H9 (cell line): Measurements from ENCODE around the gene SRPX. TPM values are rescaled to one million over a fixed set of nuclear protein-coding genes. Genes with fewer than 3 reads are reported as not detected.

ENCODE experiments used
- DNase-seq: peaks from one replicate; pipeline ENCODE4 v3.0.0-alpha.2; 2017
- H2AFZ ChIP-seq: one replicate; pipeline ENCODE4 v1.6.1; 2013; ENCODE audit warnings: mild to moderate bottlenecking, low read length, control low read depth, moderate library complexity
- H2AK5ac ChIP-seq: 2 replicates; pipeline ENCODE4 v1.6.1; 2013; ENCODE audit warnings: low read length, control low read depth, mixed read lengths; ENCODE audit not compliant: insufficient read length
- H2BK120ac ChIP-seq: one replicate; pipeline ENCODE4 v1.6.1; 2013; ENCODE audit warnings: low read depth, mild to moderate bottlenecking, low read length, control low read depth, inconsistent platforms; ENCODE audit not compliant: poor library complexity, severe bottlenecking
- H2BK12ac ChIP-seq: 2 replicates; pipeline ENCODE4 v1.6.1; 2013; ENCODE audit warnings: low read length, control low read depth, mixed read lengths, low read depth; ENCODE audit not compliant: insufficient read length
- H2BK15ac ChIP-seq: 2 replicates; pipeline ENCODE4 v1.6.1; 2013; ENCODE audit warnings: low read depth, low read length, control low read depth
- H2BK20ac ChIP-seq: one replicate; pipeline ENCODE4 v1.6.1; 2013; ENCODE audit warnings: low read depth, mild to moderate bottlenecking, low read length, control low read depth, inconsistent platforms; ENCODE audit not compliant: poor library complexity, severe bottlenecking
- H2BK5ac ChIP-seq: 2 replicates; pipeline ENCODE4 v1.6.1; 2013; ENCODE audit warnings: low read length, control low read depth, mixed read lengths; ENCODE audit not compliant: insufficient read length
- H3K14ac ChIP-seq: 2 replicates; pipeline ENCODE4 v1.6.1; 2013; ENCODE audit warnings: low read length, control low read depth; ENCODE audit not compliant: insufficient read depth
- H3K18ac ChIP-seq: 2 replicates; pipeline ENCODE4 v1.6.1; 2013; ENCODE audit warnings: low read depth, mild to moderate bottlenecking, mixed read lengths, low read length, control low read depth; ENCODE audit not compliant: insufficient read length
- H3K23ac ChIP-seq: 2 replicates; pipeline ENCODE4 v1.6.1; 2013; ENCODE audit warnings: low read length, control low read depth, mixed read lengths, low read depth; ENCODE audit not compliant: insufficient read length
- H3K23me2 ChIP-seq: 2 replicates; pipeline ENCODE4 v1.6.1; 2013; ENCODE audit warnings: low read depth, mild to moderate bottlenecking, mixed read lengths, low read length, control low read depth; ENCODE audit not compliant: insufficient read length, poor library complexity, severe bottlenecking
- H3K27ac ChIP-seq: 2 replicates; pipeline ENCODE4 v1.5.1; 2013; ENCODE audit warnings: low read length, control low read depth, mixed read lengths, low read depth; ENCODE audit not compliant: insufficient read length
- H3K27me3 ChIP-seq: 2 replicates; pipeline ENCODE4 v1.6.1; 2013; ENCODE audit warnings: low read length, control low read depth, inconsistent platforms; ENCODE audit not compliant: insufficient read depth
- H3K4ac ChIP-seq: 2 replicates; pipeline ENCODE4 v1.6.1; 2013; ENCODE audit warnings: low read depth, mild to moderate bottlenecking, control low read depth, inconsistent platforms, low read length, moderate library complexity
- H3K4me1 ChIP-seq: 2 replicates; pipeline ENCODE4 v1.6.1; 2013; ENCODE audit warnings: low read length, control low read depth, inconsistent platforms; ENCODE audit not compliant: insufficient read depth
- H3K4me2 ChIP-seq: 2 replicates; pipeline ENCODE4 v1.6.1; 2013; ENCODE audit warnings: low read length, control low read depth, mixed read lengths; ENCODE audit not compliant: insufficient read length, insufficient read depth
- H3K56ac ChIP-seq: 2 replicates; pipeline ENCODE4 v1.6.1; 2013; ENCODE audit warnings: low read depth, mild to moderate bottlenecking, mixed read lengths, low read length, control low read depth; ENCODE audit not compliant: insufficient read length
- H3K79me1 ChIP-seq: 2 replicates; pipeline ENCODE4 v1.6.1; 2013; ENCODE audit warnings: low read depth, mild to moderate bottlenecking, moderate library complexity, low read length, control low read depth, inconsistent platforms; ENCODE audit not compliant: insufficient read depth, poor library complexity, severe bottlenecking
- H3K79me2 ChIP-seq: 2 replicates; pipeline ENCODE4 v1.6.1; 2013; ENCODE audit warnings: low read length, control low read depth, inconsistent platforms; ENCODE audit not compliant: insufficient read depth
- H3K9ac ChIP-seq: 2 replicates; pipeline ENCODE4 v1.6.1; 2013; ENCODE audit warnings: low read length, control low read depth, mixed read lengths; ENCODE audit not compliant: insufficient read length; ENCODE audit errors: extremely low read depth
- H3K9me3 ChIP-seq: one replicate; pipeline ENCODE4 v1.6.1; 2013; ENCODE audit warnings: low read depth, low read length, inconsistent platforms; ENCODE audit not compliant: control insufficient read depth
- H3T11ph ChIP-seq: one replicate; pipeline ENCODE4 v1.6.1; 2013; ENCODE audit warnings: mild to moderate bottlenecking, low read length, control low read depth, inconsistent platforms
- H4K20me1 ChIP-seq: one replicate; pipeline ENCODE4 v1.6.1; 2013; ENCODE audit not compliant: control insufficient read depth, insufficient read length, insufficient read depth
- H4K5ac ChIP-seq: 2 replicates; pipeline ENCODE4 v1.6.1; 2013; ENCODE audit warnings: low read depth, mild to moderate bottlenecking, mixed read lengths, low read length, control low read depth; ENCODE audit not compliant: insufficient read length
- H4K8ac ChIP-seq: replicated peaks from 2 replicates; pipeline ENCODE4 v1.6.1; 2013; ENCODE audit warnings: low read length, control low read depth, mixed read lengths, low read depth; ENCODE audit not compliant: insufficient read length
- H4K91ac ChIP-seq: 2 replicates; pipeline ENCODE4 v1.6.1; 2013; ENCODE audit warnings: low read depth, mild to moderate bottlenecking, moderate library complexity, mixed read lengths, low read length, control low read depth; ENCODE audit not compliant: insufficient read length
- H3K27ac Mint-ChIP-seq, 3 experiments: 2 replicates in 2 of 3; 3 replicates in 1 of 3; pipeline ENCODE4 v1.8.0; 2020 to 2021; ENCODE audit warnings: mixed read lengths in 3 of 3, mild to moderate bottlenecking in 1 of 3, moderate library complexity in 1 of 3
- H3K27me3 Mint-ChIP-seq: 2 replicates; pipeline ENCODE4 v1.8.0; 2021; ENCODE audit warnings: low read depth, mild to moderate bottlenecking, moderate library complexity, mixed read lengths
- H3K36me3 Mint-ChIP-seq, 3 experiments: 2 replicates in 2 of 3; 3 replicates in 1 of 3; pipeline ENCODE4 v1.8.0; 2020 to 2021; ENCODE audit warnings: low read depth in 3 of 3, mixed read lengths in 3 of 3; ENCODE audit not compliant: insufficient read depth in 1 of 3
- H3K4me1 Mint-ChIP-seq, 2 experiments: 2 replicates each; pipeline ENCODE4 v1.8.0; 2020; ENCODE audit warnings: mixed read lengths in 2 of 2
- H3K4me3 Mint-ChIP-seq, 2 experiments: 2 replicates in 1 of 2; 3 replicates in 1 of 2; pipeline ENCODE4 v1.8.0; 2020 to 2021; ENCODE audit warnings: mild to moderate bottlenecking in 2 of 2, mixed read lengths in 2 of 2, moderate library complexity in 1 of 2
- H3K9me3 Mint-ChIP-seq, 2 experiments: 2 replicates in 1 of 2; 3 replicates in 1 of 2; pipeline ENCODE4 v1.8.0; 2020; ENCODE audit warnings: mild to moderate bottlenecking in 2 of 2, mixed read lengths in 2 of 2, moderate library complexity in 1 of 2
- WGBS: extraction: QIAGEN DNeasy Blood & Tissue Kit; methylation state at CpG from one replicate; pipeline ENCODE4 v1.1.7; 2013; ENCODE audit warnings: missing lambda C conversion rate, low lambda C conversion rate, mixed read lengths; ENCODE audit not compliant: insufficient read length; ENCODE audit errors: extremely low coverage; 5-methylcytosine and 5-hydroxymethylcytosine counted together
- total RNA-seq: library from RNA; stranded (reverse); gene quantifications from 2 replicates; pipeline ENCODE4 v1.2.1, GENCODE V29; 2021
- TF ChIP-seq, protein P1 (sequence below): fragments of 200-600 bp; sonication (generic); conservative IDR thresholded peaks from 3 replicates; pipeline ENCODE4 v1.8.0; 2021; ENCODE audit warnings: antibody characterized with exemption, mild to moderate bottlenecking

The SRPX gene
- total RNA-seq, 1 experiment from 2014 or later: 2.8 TPM

DNA sequence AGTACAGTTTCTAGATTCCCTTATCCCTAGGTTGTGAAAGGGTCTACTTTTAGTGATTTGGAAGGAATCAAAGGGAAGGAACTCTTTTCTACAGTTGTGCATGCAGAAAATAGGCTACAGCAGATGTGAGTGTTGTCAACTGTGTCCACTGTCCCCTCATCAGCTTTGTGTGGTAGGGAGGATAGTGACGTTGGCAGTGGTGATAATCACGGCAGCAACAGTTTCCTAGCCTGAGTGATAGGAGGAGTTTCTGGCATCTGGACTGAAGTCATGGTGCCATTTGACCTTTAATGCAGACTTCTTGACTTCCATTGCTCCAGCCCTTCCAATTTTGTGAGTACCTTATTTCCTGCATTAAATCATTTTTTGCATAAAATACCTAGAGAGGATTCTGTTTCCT, 39.3 kb downstream of the SRPX start:
- no peak overlapping the region for H2BK5ac ChIP-seq
- H2AK5ac ChIP-seq: no peak overlapping the region
- H3K56ac ChIP-seq: no peak overlapping the region
- H3K9me3 ChIP-seq: peaks cover 6% of the 10 kb centered on the region
- no peaks in the 10 kb centered on the region; a peak in 2 of 7 replicates for H3K36me3 Mint-ChIP-seq
- no peak overlapping the region for H3K4me2 ChIP-seq
- no CpG with 5 or more reads among the region's 2 CpGs for WGBS
- H3K4me1 ChIP-seq: peaks cover 4% of the 10 kb centered on the region; the same call in 1 of the 2 replicates
- no peak overlapping the region for H3T11ph ChIP-seq
- H3K23me2 ChIP-seq: no peaks in the 10 kb centered on the region
- H3K4me3 Mint-ChIP-seq: no peak overlapping the region
- H3K9ac ChIP-seq: no peak overlapping the region
- H2BK120ac ChIP-seq: no peak overlapping the region
- no peak for DNase-seq
- H3K79me2 ChIP-seq: no peaks in the 10 kb centered on the region
- peaks cover 1% of the 10 kb centered on the region; the same call in 1 of the 2 replicates for H3K27me3 Mint-ChIP-seq
- H4K8ac ChIP-seq: no peak overlapping the region
- no peak overlapping the region for H3K27ac ChIP-seq
- TF ChIP-seq, protein P1, sequence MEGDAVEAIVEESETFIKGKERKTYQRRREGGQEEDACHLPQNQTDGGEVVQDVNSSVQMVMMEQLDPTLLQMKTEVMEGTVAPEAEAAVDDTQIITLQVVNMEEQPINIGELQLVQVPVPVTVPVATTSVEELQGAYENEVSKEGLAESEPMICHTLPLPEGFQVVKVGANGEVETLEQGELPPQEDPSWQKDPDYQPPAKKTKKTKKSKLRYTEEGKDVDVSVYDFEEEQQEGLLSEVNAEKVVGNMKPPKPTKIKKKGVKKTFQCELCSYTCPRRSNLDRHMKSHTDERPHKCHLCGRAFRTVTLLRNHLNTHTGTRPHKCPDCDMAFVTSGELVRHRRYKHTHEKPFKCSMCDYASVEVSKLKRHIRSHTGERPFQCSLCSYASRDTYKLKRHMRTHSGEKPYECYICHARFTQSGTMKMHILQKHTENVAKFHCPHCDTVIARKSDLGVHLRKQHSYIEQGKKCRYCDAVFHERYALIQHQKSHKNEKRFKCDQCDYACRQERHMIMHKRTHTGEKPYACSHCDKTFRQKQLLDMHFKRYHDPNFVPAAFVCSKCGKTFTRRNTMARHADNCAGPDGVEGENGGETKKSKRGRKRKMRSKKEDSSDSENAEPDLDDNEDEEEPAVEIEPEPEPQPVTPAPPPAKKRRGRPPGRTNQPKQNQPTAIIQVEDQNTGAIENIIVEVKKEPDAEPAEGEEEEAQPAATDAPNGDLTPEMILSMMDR: no peak
- peaks cover 40 to 42% of the 10 kb centered on the region in 2 experiments for H3K9me3 Mint-ChIP-seq
- no peaks in the 10 kb centered on the region for H3K27me3 ChIP-seq
- no peak overlapping the region for H4K5ac ChIP-seq
- no peaks in the 10 kb centered on the region for H4K20me1 ChIP-seq
- H3K14ac ChIP-seq: no peak overlapping the region
- no peak overlapping the region for H3K23ac ChIP-seq
- H3K4me1 Mint-ChIP-seq: peaks cover 4 to 5% of the 10 kb centered on the region in 2 experiments; a peak in 3 of 4 replicates
- H4K91ac ChIP-seq: no peak overlapping the region
- no peak overlapping the region for H3K18ac ChIP-seq
- no peaks in the 10 kb centered on the region for H3K79me1 ChIP-seq
- no peak overlapping the region for H2BK15ac ChIP-seq
- no peak overlapping the region for H2BK20ac ChIP-seq
- H3K4ac ChIP-seq: no peak overlapping the region
- H2BK12ac ChIP-seq: no peak overlapping the region
- H3K27ac Mint-ChIP-seq: no peak overlapping the region
- no peak overlapping the region for H2AFZ ChIP-seq
